HEK293 (cell line): ENCODE results near the gene PCSK5.

Experiments used
- CTCF ChIA-PET: fragments of 350-600 bp; formaldehyde crosslinking; extraction: SDS; loops from one replicate; lab custom pipeline; 2021; ENCODE audit warnings: antibody characterized with exemption; lab: Yijun Ruan, JAX
- POLR2A ChIA-PET: fragments of 300-600 bp; formaldehyde crosslinking; extraction: SDS; loops from one replicate; lab custom pipeline; 2020; ENCODE audit warnings: antibody characterized with exemption, inconsistent platforms; lab: Yijun Ruan, JAX
- H3K27ac ChIP-seq: fragments of 200-500 bp; sonication (Bioruptor generic); 2 replicates; pipeline ENCODE4 v1.5.1; 2014; ENCODE audit warnings: low read depth, low read length, control low read depth, inconsistent platforms; ENCODE audit errors: extremely low read depth
- H3K36me3 ChIP-seq, 2 experiments: fragments of 200-500 bp in 1 of 2; sonication (Bioruptor generic) in 1 of 2; 1 replicate in 1 of 2; 2 replicates in 1 of 2; pipeline ENCODE4 v1.5.1; 2014 to 2017; ENCODE audit warnings: inconsistent platforms in 2 of 2, low read length in 2 of 2; ENCODE audit not compliant: control insufficient read depth in 2 of 2, insufficient read depth in 1 of 2
- H3K4me1 ChIP-seq: fragments of 200-500 bp; sonication (Bioruptor generic); 2 replicates; pipeline ENCODE4 v1.5.1; 2014; ENCODE audit warnings: mild to moderate bottlenecking, low read length, inconsistent platforms; ENCODE audit not compliant: control insufficient read depth, insufficient read depth
- H3K4me3 ChIP-seq: 2 replicates; pipeline ENCODE4 v1.5.1; 2011; ENCODE audit warnings: low read depth, mild to moderate bottlenecking, control low read depth, low read length, moderate library complexity
- H3K9me3 ChIP-seq: fragments of 200-500 bp; sonication (Bioruptor generic); 2 replicates; pipeline ENCODE4 v1.5.1; 2014; ENCODE audit warnings: low read depth, low read length, inconsistent platforms; ENCODE audit not compliant: control insufficient read depth, insufficient read depth
- GFI1B ChIP-seq: fragments of 450-650 bp; formaldehyde crosslinking; IDR thresholded peaks from 2 replicates; pipeline ENCODE4 v1.5.1; 2016; ENCODE audit warnings: missing biosample characterization, missing genetic modification characterization
- PRDM2 ChIP-seq: fragments of 450-650 bp; formaldehyde crosslinking; IDR thresholded peaks from 2 replicates; pipeline ENCODE4 v1.5.1; 2016; ENCODE audit warnings: missing biosample characterization, missing genetic modification characterization, borderline replicate concordance
- REST ChIP-seq: fragments of 450-650 bp; formaldehyde crosslinking; IDR thresholded peaks from 2 replicates; pipeline ENCODE4 v1.5.1; 2016; ENCODE audit warnings: missing biosample characterization, missing genetic modification characterization
- ZIC2 ChIP-seq: fragments of 450-650 bp; formaldehyde crosslinking; IDR thresholded peaks from 2 replicates; pipeline ENCODE4 v1.5.1; 2016; ENCODE audit warnings: missing biosample characterization, missing genetic modification characterization
- ZNF211 ChIP-seq: fragments of 450-650 bp; formaldehyde crosslinking; IDR thresholded peaks from 2 replicates; pipeline ENCODE4 v1.5.1; 2016; ENCODE audit warnings: low read depth, missing biosample characterization, missing genetic modification characterization
- ZNF24 ChIP-seq: fragments of 450-650 bp; formaldehyde crosslinking; IDR thresholded peaks from 2 replicates; pipeline ENCODE4 v1.5.1; 2016; ENCODE audit warnings: missing biosample characterization, missing genetic modification characterization
- ZNF404 ChIP-seq: fragments of 450-650 bp; formaldehyde crosslinking; IDR thresholded peaks from 2 replicates; pipeline ENCODE4 v1.5.1; 2017; ENCODE audit warnings: missing biosample characterization, missing genetic modification characterization
- ZNF473 ChIP-seq: fragments of 450-650 bp; formaldehyde crosslinking; IDR thresholded peaks from 2 replicates; pipeline ENCODE4 v1.5.1; 2017; ENCODE audit warnings: missing biosample characterization, missing genetic modification characterization
- ZNF639 ChIP-seq: fragments of 450-650 bp; formaldehyde crosslinking; IDR thresholded peaks from 2 replicates; pipeline ENCODE4 v1.5.1; 2016; ENCODE audit warnings: missing biosample characterization, missing genetic modification characterization
- ZNF654 ChIP-seq: fragments of 450-650 bp; formaldehyde crosslinking; IDR thresholded peaks from 2 replicates; pipeline ENCODE4 v1.5.1; 2016; ENCODE audit warnings: low read depth, missing biosample characterization, missing genetic modification characterization
- ZNF660 ChIP-seq: fragments of 450-650 bp; IDR thresholded peaks from 2 replicates; pipeline ENCODE4 v1.5.1; 2018; ENCODE audit warnings: missing biosample characterization, mild to moderate bottlenecking, missing genetic modification characterization
- ZNF664 ChIP-seq: fragments of 450-650 bp; formaldehyde crosslinking; IDR thresholded peaks from 2 replicates; pipeline ENCODE4 v1.5.1; 2016; ENCODE audit warnings: missing biosample characterization, missing genetic modification characterization
- ZNF747 ChIP-seq: fragments of 450-650 bp; formaldehyde crosslinking; IDR thresholded peaks from 2 replicates; pipeline ENCODE4 v1.5.1; 2016; ENCODE audit warnings: missing biosample characterization, missing genetic modification characterization
- TF ChIP-seq, protein P1 (sequence below): fragments of 450-650 bp; formaldehyde crosslinking; optimal IDR thresholded peaks from 2 replicates; pipeline ENCODE3; 2016; ENCODE audit warnings: missing biosample characterization, mild to moderate bottlenecking, missing genetic modification characterization

Gene PCSK5

DNA sequence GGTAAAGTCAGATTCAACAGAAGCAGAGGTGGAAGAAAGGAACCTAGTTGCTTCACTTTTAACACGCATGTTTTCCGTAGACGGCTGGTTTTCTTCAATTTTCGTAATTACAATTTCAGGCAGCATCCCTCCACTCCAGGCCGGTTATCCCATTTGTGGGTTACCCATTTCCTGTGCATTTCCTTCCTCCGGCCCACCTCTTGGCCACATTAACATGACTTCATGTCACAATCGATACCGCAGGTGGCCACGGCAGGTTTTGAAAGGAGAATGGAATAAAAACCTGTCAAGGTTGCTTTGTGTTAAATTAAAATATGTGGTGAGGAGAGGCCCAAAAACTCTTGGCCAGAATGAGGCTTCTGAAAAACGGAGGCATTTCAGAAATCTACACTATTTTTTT is 130.2 kb downstream of the PCSK5 start:
- Histone ChIP-seq H3K9me3 (no peaks in the 10 kb centered on the region), H3K4me1 (no peaks in the 10 kb centered on the region), H3K36me3 (peaks cover 0 to 2% of the 10 kb centered on the region in 2 experiments; a peak in 1 of 3 replicates), H3K27ac (no peak overlapping the region), H3K4me3 (no peak overlapping the region)
- ChIA-PET CTCF (no interaction called here), POLR2A (no interaction called here)
- no peak for TF ChIP-seq ZNF654 (tag by site-specific recombination)
- no peak for TF ChIP-seq PRDM2 (tag by site-specific recombination)
- no peak for TF ChIP-seq ZNF639 (tag by site-specific recombination)
- TF ChIP-seq, protein P1, sequence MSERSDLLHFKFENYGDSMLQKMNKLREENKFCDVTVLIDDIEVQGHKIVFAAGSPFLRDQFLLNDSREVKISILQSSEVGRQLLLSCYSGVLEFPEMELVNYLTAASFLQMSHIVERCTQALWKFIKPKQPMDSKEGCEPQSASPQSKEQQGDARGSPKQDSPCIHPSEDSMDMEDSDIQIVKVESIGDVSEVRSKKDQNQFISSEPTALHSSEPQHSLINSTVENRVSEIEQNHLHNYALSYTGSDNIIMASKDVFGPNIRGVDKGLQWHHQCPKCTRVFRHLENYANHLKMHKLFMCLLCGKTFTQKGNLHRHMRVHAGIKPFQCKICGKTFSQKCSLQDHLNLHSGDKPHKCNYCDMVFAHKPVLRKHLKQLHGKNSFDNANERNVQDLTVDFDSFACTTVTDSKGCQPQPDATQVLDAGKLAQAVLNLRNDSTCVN (tag by site-specific recombination), result no peak
- no peak for TF ChIP-seq REST
- TF ChIP-seq ZIC2 (tag by site-specific recombination), result no peak
- no peak for TF ChIP-seq GFI1B (tag by site-specific recombination)
- no peak for TF ChIP-seq ZNF473 (tag by site-specific recombination)
- TF ChIP-seq ZNF664 (tag by site-specific recombination), result no peak
- no peak for TF ChIP-seq ZNF24 (tag by site-specific recombination)
- TF ChIP-seq ZNF211, result no peak
- no peak for TF ChIP-seq ZNF404 (tag by site-specific recombination)
- no peak for TF ChIP-seq ZNF660 (tag by site-specific recombination)
- TF ChIP-seq ZNF747 (tag by site-specific recombination), result no peak
